ENCODE data around the gene SLC4A5.

Gene SLC4A5

GRCh38 chr2:74327627-74328026, 15.6 kb downstream of the SLC4A5 start:
- no peak for DNase-seq (ENCODE audit: low spot score)
- no peak overlapping the region for H3K27ac ChIP-seq
- ChIA-PET POLR2A (ENCODE audit: low non-redundant PET) (no interaction called here), CTCF (no interaction called here)
- TF ChIP-seq, protein P1, sequence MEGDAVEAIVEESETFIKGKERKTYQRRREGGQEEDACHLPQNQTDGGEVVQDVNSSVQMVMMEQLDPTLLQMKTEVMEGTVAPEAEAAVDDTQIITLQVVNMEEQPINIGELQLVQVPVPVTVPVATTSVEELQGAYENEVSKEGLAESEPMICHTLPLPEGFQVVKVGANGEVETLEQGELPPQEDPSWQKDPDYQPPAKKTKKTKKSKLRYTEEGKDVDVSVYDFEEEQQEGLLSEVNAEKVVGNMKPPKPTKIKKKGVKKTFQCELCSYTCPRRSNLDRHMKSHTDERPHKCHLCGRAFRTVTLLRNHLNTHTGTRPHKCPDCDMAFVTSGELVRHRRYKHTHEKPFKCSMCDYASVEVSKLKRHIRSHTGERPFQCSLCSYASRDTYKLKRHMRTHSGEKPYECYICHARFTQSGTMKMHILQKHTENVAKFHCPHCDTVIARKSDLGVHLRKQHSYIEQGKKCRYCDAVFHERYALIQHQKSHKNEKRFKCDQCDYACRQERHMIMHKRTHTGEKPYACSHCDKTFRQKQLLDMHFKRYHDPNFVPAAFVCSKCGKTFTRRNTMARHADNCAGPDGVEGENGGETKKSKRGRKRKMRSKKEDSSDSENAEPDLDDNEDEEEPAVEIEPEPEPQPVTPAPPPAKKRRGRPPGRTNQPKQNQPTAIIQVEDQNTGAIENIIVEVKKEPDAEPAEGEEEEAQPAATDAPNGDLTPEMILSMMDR (conservative IDR thresholded peaks at IDR 0.05; ENCODE audit: low read depth): no peak

GRCh38 chr2:74327199-74327598, 16.0 kb downstream of the SLC4A5 start:
- TF ChIP-seq, protein P1 (conservative IDR thresholded peaks at IDR 0.05; ENCODE audit: low read depth): no peak
- POLR2A ChIA-PET (ENCODE audit: low non-redundant PET): no interaction called here
- CTCF ChIA-PET: interaction anchor here (4.4 kb wide), 1 partner anchor 7 kb away, joined by 27 read pairs; no protein-coding TSS in a partner anchor
- H3K27ac ChIP-seq: no peak overlapping the region
- no peak for DNase-seq (ENCODE audit: low spot score)

DNA sequence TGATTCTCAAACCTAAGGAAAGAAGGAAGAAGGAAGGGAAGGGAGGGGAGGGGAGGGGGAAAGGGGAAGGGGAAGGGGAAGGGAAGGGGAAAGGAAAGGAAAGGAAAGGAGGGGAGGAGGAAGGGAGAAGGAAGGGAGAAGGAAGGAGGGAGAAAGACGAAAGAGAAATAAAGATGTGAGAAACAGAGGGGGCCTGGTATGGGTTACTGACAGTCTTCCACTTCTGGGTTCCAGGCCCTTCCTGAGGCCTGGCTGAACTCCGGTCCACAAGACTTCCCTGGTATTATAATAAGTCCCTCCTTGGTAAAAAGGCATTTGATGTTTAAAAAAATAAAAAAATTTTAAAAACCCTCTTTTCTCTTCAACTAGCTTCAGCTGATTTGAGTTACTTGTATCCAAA, 17.4 kb downstream of the SLC4A5 start:
- ChIA-PET CTCF (interaction anchor here (0.6 to 4.4 kb wide), 2 partner anchors 9 to 148 kb away, joined by 3 to 27 read pairs; no protein-coding TSS in a partner anchor), POLR2A (ENCODE audit: low non-redundant PET) (no interaction called here)
- DNase-seq (ENCODE audit: low spot score): no peak
- TF ChIP-seq, protein P1 (conservative IDR thresholded peaks at IDR 0.05; ENCODE audit: low read depth): no peak
- no peak overlapping the region for H3K27ac ChIP-seq

DNA sequence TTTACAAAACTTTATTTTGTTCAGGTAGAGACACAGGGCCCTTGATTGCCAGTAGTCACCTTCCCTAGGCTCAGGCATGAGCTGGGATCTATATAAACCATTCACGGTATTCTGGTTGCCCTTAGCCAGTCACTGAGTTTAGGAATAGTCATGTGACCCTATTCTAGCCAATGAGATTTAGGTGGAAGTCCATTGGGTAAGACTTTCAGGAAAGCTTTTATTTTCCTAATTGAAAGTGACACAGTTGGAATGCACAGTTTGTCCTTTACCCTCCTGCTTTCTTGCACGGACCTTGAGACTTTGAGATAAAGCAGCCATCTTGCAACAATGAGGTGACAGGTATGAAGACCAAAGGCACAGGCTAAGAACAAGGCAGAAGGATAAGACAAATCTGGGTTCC, 21.5 kb downstream of the SLC4A5 start:
- ChIA-PET POLR2A (ENCODE audit: low non-redundant PET) (no interaction called here), CTCF (interaction anchor here (0.7 kb wide), 1 partner anchor 72 kb away, joined by 4 read pairs; no protein-coding TSS in a partner anchor)
- TF ChIP-seq, protein P1 (conservative IDR thresholded peaks at IDR 0.05; ENCODE audit: low read depth): no peak
- DNase-seq (ENCODE audit: low spot score): no peak
- no peak overlapping the region for H3K27ac ChIP-seq

GRCh38 chr2:74317701-74318100, 25.5 kb downstream of the SLC4A5 start:
- TF ChIP-seq, protein P1 (conservative IDR thresholded peaks at IDR 0.05; ENCODE audit: low read depth): no peak
- POLR2A ChIA-PET (ENCODE audit: low non-redundant PET): no interaction called here
- H3K27ac ChIP-seq: no peak overlapping the region
- CTCF ChIA-PET: interaction anchor here (0.7 to 1.4 kb wide), 3 partner anchors 17 to 638 kb away, joined by 4 to 5 read pairs (median 5); no protein-coding TSS in a partner anchor
- no peak for DNase-seq (ENCODE audit: low spot score)

GRCh38 chr2:74316627-74317295, 26.5 kb downstream of the SLC4A5 start:
- CTCF ChIA-PET: interaction anchor here (0.6 to 1.1 kb wide), 2 partner anchors 18 to 22 kb away, joined by 3 read pairs; no protein-coding TSS in a partner anchor
- POLR2A ChIA-PET (ENCODE audit: low non-redundant PET): no interaction called here
- TF ChIP-seq, protein P1 (conservative IDR thresholded peaks at IDR 0.05; ENCODE audit: low read depth): no peak
- no peak for DNase-seq (ENCODE audit: low spot score)
- H3K27ac ChIP-seq: no peak overlapping the region
